WTC11 (cell line): ENCODE data around the gene TXNL4A. TPM values are rescaled to one million over a fixed set of nuclear protein-coding genes. Genes with fewer than 3 reads are reported as not detected.

ENCODE experiments used
- ATAC-seq: fragments of 200-7000 bp; cut with Tn5 transposase; 2 replicates; pipeline ENCODE4 v1.10.0; 2021; ENCODE audit warnings: mild to moderate bottlenecking, moderate library complexity
- CTCF ChIA-PET: fragments of 300-600 bp; sonication (Branson Sonifier 250); formaldehyde crosslinking; loops from one replicate; lab custom pipeline; 2021; ENCODE audit warnings: antibody characterized with exemption; lab: Charles Lee
- POLR2A ChIA-PET: fragments of 350-600 bp; sonication (Branson Sonifier 250); formaldehyde crosslinking; loops from one replicate; lab custom pipeline; 2021; ENCODE audit warnings: antibody characterized with exemption; lab: Charles Lee
- DNase-seq: peaks from one replicate; pipeline ENCODE4 v3.0.0; 2021; ENCODE audit warnings: low spot score
- H3K27ac Mint-ChIP-seq: 2 replicates; pipeline ENCODE4 v1.8.0; 2021; ENCODE audit warnings: mixed read lengths
- H3K27me3 Mint-ChIP-seq: 2 replicates; pipeline ENCODE4 v1.8.0; 2021; ENCODE audit warnings: low read depth, mild to moderate bottlenecking, moderate library complexity, mixed read lengths
- H3K36me3 Mint-ChIP-seq: 2 replicates; pipeline ENCODE4 v1.8.0; 2021; ENCODE audit warnings: mixed read lengths
- H3K4me1 Mint-ChIP-seq: 2 replicates; pipeline ENCODE4 v1.8.0; 2022; ENCODE audit warnings: mixed read lengths
- H3K4me3 Mint-ChIP-seq: 2 replicates; pipeline ENCODE4 v1.8.0; 2021; ENCODE audit warnings: mild to moderate bottlenecking, moderate library complexity, mixed read lengths
- H3K9me3 Mint-ChIP-seq: 2 replicates; pipeline ENCODE4 v1.8.0; 2021; ENCODE audit warnings: mixed read lengths
- AFF4 ChIP-seq: sonication (generic); formaldehyde crosslinking; IDR thresholded peaks from 2 replicates; pipeline ENCODE4 v1.8.1; 2023; ENCODE audit warnings: mild to moderate bottlenecking, missing genetic modification reagents, borderline replicate concordance
- CBFB ChIP-seq: sonication (generic); formaldehyde crosslinking; IDR thresholded peaks from 2 replicates; pipeline ENCODE4 v1.8.1; 2022; ENCODE audit warnings: mild to moderate bottlenecking, low read depth, missing genetic modification reagents
- CTCF ChIP-seq: fragments of 200-600 bp; IDR thresholded peaks from 2 replicates; pipeline ENCODE4 v1.8.0; 2022; ENCODE audit warnings: antibody characterized with exemption
- GRHL2 ChIP-seq: fragments of 250-450 bp; sonication (Bioruptor Pico); IDR thresholded peaks from 2 replicates; pipeline ENCODE4 v1.8.0; 2022; ENCODE audit warnings: mild to moderate bottlenecking, moderate library complexity; ENCODE audit not compliant: insufficient replicate concordance, severe bottlenecking
- GTF2I ChIP-seq: fragments of 250-450 bp; sonication (Bioruptor Pico); conservative IDR thresholded peaks from 2 replicates; pipeline ENCODE4 v1.4.0; 2021; ENCODE audit warnings: mild to moderate bottlenecking
- MLX ChIP-seq: sonication (generic); formaldehyde crosslinking; IDR thresholded peaks from 2 replicates; pipeline ENCODE4 v1.8.1; 2023; ENCODE audit warnings: mild to moderate bottlenecking, missing genetic modification reagents, moderate library complexity
- MXD4 ChIP-seq: fragments of 250-450 bp; sonication (Bioruptor Pico); IDR thresholded peaks from 2 replicates; pipeline ENCODE4 v1.8.0; 2021; ENCODE audit warnings: mild to moderate bottlenecking, moderate library complexity, borderline replicate concordance
- NR1H2 ChIP-seq: sonication (generic); formaldehyde crosslinking; IDR thresholded peaks from 2 replicates; pipeline ENCODE4 v1.9.0; 2021; ENCODE audit warnings: mild to moderate bottlenecking, moderate library complexity, missing genetic modification reagents
- NR2C2 ChIP-seq: sonication (generic); formaldehyde crosslinking; IDR thresholded peaks from 2 replicates; pipeline ENCODE4 v1.8.0; 2022; ENCODE audit warnings: mild to moderate bottlenecking, missing genetic modification reagents
- TCF7 ChIP-seq: sonication (generic); formaldehyde crosslinking; IDR thresholded peaks from 2 replicates; pipeline ENCODE4 v1.8.0; 2022; ENCODE audit warnings: mild to moderate bottlenecking, low read depth, missing genetic modification reagents, moderate library complexity
- TEAD4 ChIP-seq: sonication (generic); formaldehyde crosslinking; IDR thresholded peaks from 2 replicates; pipeline ENCODE4 v1.8.0; 2022; ENCODE audit warnings: mild to moderate bottlenecking, missing genetic modification reagents
- ZBTB21 ChIP-seq: sonication (generic); formaldehyde crosslinking; IDR thresholded peaks from 2 replicates; pipeline ENCODE4 v1.8.1; 2023; ENCODE audit warnings: mild to moderate bottlenecking, missing genetic modification reagents, borderline replicate concordance
- ZNF121 ChIP-seq: sonication (generic); formaldehyde crosslinking; IDR thresholded peaks from 2 replicates; pipeline ENCODE4 v1.8.0; 2023; ENCODE audit warnings: missing genetic modification reagents
- ZNF232 ChIP-seq: sonication (generic); formaldehyde crosslinking; IDR thresholded peaks from 2 replicates; pipeline ENCODE4 v1.8.0; 2022; ENCODE audit warnings: mild to moderate bottlenecking, missing genetic modification reagents
- ZNF263 ChIP-seq: sonication (generic); formaldehyde crosslinking; IDR thresholded peaks from 2 replicates; pipeline ENCODE4 v1.8.1; 2022; ENCODE audit warnings: low read depth, mild to moderate bottlenecking, moderate library complexity, missing genetic modification reagents
- total RNA-seq: library from RNA; stranded (reverse); gene quantifications from 3 replicates; pipeline ENCODE4 v1.2.3, GENCODE V29; 2021
- TF ChIP-seq, protein P1 (sequence below): sonication (generic); formaldehyde crosslinking; IDR thresholded peaks from 2 replicates; pipeline ENCODE4 v1.8.1; 2023; ENCODE audit warnings: mild to moderate bottlenecking, missing genetic modification reagents, moderate library complexity
- TF ChIP-seq, protein P2 (sequence below): sonication (generic); formaldehyde crosslinking; conservative IDR thresholded peaks from 2 replicates; pipeline ENCODE4 v1.8.1; 2023; ENCODE audit warnings: mild to moderate bottlenecking, low read depth, missing genetic modification reagents, moderate library complexity

The TXNL4A gene
- total RNA-seq, 1 experiment from 2014 or later: 157 TPM

DNA sequence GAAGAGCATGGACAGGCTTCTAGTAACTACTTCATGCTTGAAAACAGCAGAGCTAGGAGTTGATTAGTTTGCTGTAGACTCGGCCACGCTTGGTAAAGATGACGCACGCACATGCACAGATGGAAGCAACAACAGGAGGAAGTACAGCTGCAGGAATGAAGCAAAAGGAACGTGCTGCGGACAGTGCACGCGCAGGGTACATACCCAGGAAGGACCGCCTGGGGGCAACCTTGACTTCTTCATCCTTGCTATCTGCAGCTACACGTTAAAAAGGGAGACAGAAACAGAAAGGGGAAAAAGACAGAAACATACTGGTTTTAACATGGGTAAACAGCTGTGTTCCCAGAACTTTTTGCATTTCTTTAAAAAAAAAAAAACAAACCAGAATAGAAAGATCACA lies 54.6 kb downstream of the TXNL4A start:
- Mint-ChIP-seq H3K27ac (no peak overlapping the region), H3K4me3 (no peak overlapping the region), H3K4me1 (peaks cover 8% of the 10 kb centered on the region), H3K36me3 (peaks cover 36% of the 10 kb centered on the region), H3K9me3 (peaks cover 47% of the 10 kb centered on the region), H3K27me3 (no peaks in the 10 kb centered on the region; the same call in 1 of the 2 replicates)
- CTCF ChIA-PET: interaction anchor here (0.9 to 1.8 kb wide), 9 partner anchors 11 to 214 kb away, joined by 3 to 8 read pairs (median 5); partner anchors contain the start of gene TXNL4A
- POLR2A ChIA-PET: interaction anchor here (0.7 kb wide), 1 partner anchor 30 kb away, joined by 4 read pairs; the partner anchor contains the start of gene HSBP1L1
- ATAC-seq (peak; percentile 80), DNase-seq (peak; percentile 69)
- TF ChIP-seq CTCF (peak; percentile 26; the same call in 1 of the 2 replicates), ZBTB21 (CRISPR knock-in tag) (no peak)

GRCh38 chr18:79932907-79933306 lies 55.5 kb downstream of the TXNL4A start:
- no peak overlapping the region for H3K4me3 Mint-ChIP-seq
- H3K4me1 Mint-ChIP-seq: peaks cover 8% of the 10 kb centered on the region
- ATAC-seq (no peak), DNase-seq (no peak)
- peaks cover 50% of the 10 kb centered on the region for H3K9me3 Mint-ChIP-seq
- CTCF ChIA-PET: no interaction called here
- H3K27ac Mint-ChIP-seq: no peak overlapping the region
- H3K36me3 Mint-ChIP-seq: peaks cover 38% of the 10 kb centered on the region
- TF ChIP-seq, protein P1, sequence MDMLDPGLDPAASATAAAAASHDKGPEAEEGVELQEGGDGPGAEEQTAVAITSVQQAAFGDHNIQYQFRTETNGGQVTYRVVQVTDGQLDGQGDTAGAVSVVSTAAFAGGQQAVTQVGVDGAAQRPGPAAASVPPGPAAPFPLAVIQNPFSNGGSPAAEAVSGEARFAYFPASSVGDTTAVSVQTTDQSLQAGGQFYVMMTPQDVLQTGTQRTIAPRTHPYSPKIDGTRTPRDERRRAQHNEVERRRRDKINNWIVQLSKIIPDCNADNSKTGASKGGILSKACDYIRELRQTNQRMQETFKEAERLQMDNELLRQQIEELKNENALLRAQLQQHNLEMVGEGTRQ: no peak
- TF ChIP-seq MLX (CRISPR knock-in tag) (no peak), ZNF232 (CRISPR knock-in tag) (no peak), AFF4 (CRISPR knock-in tag) (no peak), ZNF121 (no peak), CBFB (CRISPR knock-in tag) (no peak), TEAD4 (no peak), NR2C2 (CRISPR knock-in tag) (no peak), NR1H2 (no peak), MXD4 (no peak), TCF7 (CRISPR knock-in tag) (no peak), ZNF263 (CRISPR knock-in tag) (no peak), GTF2I (CRISPR knock-in tag) (no peak), GRHL2 (CRISPR knock-in tag) (no peak)
- TF ChIP-seq, protein P2, sequence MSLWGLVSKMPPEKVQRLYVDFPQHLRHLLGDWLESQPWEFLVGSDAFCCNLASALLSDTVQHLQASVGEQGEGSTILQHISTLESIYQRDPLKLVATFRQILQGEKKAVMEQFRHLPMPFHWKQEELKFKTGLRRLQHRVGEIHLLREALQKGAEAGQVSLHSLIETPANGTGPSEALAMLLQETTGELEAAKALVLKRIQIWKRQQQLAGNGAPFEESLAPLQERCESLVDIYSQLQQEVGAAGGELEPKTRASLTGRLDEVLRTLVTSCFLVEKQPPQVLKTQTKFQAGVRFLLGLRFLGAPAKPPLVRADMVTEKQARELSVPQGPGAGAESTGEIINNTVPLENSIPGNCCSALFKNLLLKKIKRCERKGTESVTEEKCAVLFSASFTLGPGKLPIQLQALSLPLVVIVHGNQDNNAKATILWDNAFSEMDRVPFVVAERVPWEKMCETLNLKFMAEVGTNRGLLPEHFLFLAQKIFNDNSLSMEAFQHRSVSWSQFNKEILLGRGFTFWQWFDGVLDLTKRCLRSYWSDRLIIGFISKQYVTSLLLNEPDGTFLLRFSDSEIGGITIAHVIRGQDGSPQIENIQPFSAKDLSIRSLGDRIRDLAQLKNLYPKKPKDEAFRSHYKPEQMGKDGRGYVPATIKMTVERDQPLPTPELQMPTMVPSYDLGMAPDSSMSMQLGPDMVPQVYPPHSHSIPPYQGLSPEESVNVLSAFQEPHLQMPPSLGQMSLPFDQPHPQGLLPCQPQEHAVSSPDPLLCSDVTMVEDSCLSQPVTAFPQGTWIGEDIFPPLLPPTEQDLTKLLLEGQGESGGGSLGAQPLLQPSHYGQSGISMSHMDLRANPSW (CRISPR knock-in tag): no peak
- TF ChIP-seq, all 79 proteins: peak for 0
- POLR2A ChIA-PET: no interaction called here
- H3K27me3 Mint-ChIP-seq: no peaks in the 10 kb centered on the region; the same call in 1 of the 2 replicates
